22Rv1 (cell line): Measurements from ENCODE around the gene RAB33B.

Source experiments
- ZFX ChIP-seq: fragments of 450-650 bp; IDR thresholded peaks from 2 replicates; pipeline ENCODE4 v1.6.1; 2017; ENCODE audit warnings: antibody characterized with exemption, borderline replicate concordance
- TF ChIP-seq, protein P1 (sequence below): fragments of 450-650 bp; IDR thresholded peaks from 2 replicates; pipeline ENCODE4 v1.5.1; 2017; ENCODE audit warnings: mild to moderate bottlenecking

DNA sequence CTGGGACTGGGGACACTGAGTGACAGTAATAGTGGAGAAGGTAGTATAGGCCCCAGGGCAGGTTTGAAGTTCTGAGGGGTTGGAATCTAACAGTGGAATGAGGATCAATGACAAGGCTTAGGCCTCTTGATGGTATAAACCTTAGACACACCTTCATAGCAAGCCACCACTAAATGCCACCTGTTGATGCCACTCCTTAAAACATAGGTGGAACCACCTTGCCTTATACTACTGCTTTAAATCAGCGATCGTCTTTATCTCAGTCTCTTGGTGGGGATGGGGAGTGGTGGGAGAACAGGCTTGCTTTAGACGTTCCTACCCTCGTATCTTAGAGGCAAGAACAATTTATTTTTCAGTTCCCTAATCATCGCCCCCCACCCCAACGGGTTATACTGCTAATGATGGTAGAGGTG, 1.2 kb downstream of the RAB33B start:
- TF ChIP-seq, protein P1, sequence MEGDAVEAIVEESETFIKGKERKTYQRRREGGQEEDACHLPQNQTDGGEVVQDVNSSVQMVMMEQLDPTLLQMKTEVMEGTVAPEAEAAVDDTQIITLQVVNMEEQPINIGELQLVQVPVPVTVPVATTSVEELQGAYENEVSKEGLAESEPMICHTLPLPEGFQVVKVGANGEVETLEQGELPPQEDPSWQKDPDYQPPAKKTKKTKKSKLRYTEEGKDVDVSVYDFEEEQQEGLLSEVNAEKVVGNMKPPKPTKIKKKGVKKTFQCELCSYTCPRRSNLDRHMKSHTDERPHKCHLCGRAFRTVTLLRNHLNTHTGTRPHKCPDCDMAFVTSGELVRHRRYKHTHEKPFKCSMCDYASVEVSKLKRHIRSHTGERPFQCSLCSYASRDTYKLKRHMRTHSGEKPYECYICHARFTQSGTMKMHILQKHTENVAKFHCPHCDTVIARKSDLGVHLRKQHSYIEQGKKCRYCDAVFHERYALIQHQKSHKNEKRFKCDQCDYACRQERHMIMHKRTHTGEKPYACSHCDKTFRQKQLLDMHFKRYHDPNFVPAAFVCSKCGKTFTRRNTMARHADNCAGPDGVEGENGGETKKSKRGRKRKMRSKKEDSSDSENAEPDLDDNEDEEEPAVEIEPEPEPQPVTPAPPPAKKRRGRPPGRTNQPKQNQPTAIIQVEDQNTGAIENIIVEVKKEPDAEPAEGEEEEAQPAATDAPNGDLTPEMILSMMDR: no peak
- TF ChIP-seq ZFX: no peak
